Loucy (cell line): ENCODE measurements around the gene AP5Z1.

Experiments used
- H2AFZ ChIP-seq: fragments of 200-600 bp; sonication (generic); 2 replicates; pipeline ENCODE4 v1.6.0; 2016; ENCODE audit warnings: antibody characterized with exemption, mild to moderate bottlenecking, low read length, moderate library complexity
- H3F3A ChIP-seq: fragments of 200-600 bp; 2 replicates; pipeline ENCODE4 v1.6.0; 2016; ENCODE audit warnings: antibody characterized with exemption, low read depth, mild to moderate bottlenecking
- H3K27me3 ChIP-seq: fragments of 200-600 bp; sonication (generic); 2 replicates; pipeline ENCODE4 v1.6.1; 2014; ENCODE audit warnings: low read length, mild to moderate bottlenecking; ENCODE audit not compliant: insufficient read depth, poor library complexity, severe bottlenecking
- H3K36me3 ChIP-seq: fragments of 200-600 bp; sonication (generic); 2 replicates; pipeline ENCODE4 v1.6.1; 2016; ENCODE audit warnings: low read length; ENCODE audit not compliant: insufficient read depth
- H3K4me1 ChIP-seq: fragments of 200-600 bp; sonication (generic); 2 replicates; pipeline ENCODE4 v1.5.1; 2014; ENCODE audit warnings: low read length, mild to moderate bottlenecking; ENCODE audit not compliant: insufficient read depth, poor library complexity, severe bottlenecking
- H3K4me2 ChIP-seq: fragments of 200-600 bp; sonication (generic); 2 replicates; pipeline ENCODE4 v1.6.0; 2014; ENCODE audit warnings: antibody characterized with exemption, low read length, low read depth, mild to moderate bottlenecking; ENCODE audit not compliant: poor library complexity, severe bottlenecking
- H3K4me3 ChIP-seq: fragments of 200-600 bp; sonication (generic); 2 replicates; pipeline ENCODE4 v1.5.1; 2014; ENCODE audit warnings: low read length, mild to moderate bottlenecking, mixed read lengths; ENCODE audit not compliant: poor library complexity, severe bottlenecking
- H3K79me2 ChIP-seq: fragments of 200-600 bp; sonication (generic); 2 replicates; pipeline ENCODE4 v1.6.1; 2014; ENCODE audit warnings: low read length; ENCODE audit not compliant: insufficient read depth
- H3K9ac ChIP-seq: fragments of 200-600 bp; sonication (generic); 2 replicates; pipeline ENCODE4 v1.6.0; 2014; ENCODE audit warnings: mild to moderate bottlenecking, low read depth, low read length, moderate library complexity; ENCODE audit not compliant: poor library complexity, severe bottlenecking
- H3K9me2 ChIP-seq: fragments of 200-600 bp; sonication (generic); replicated peaks from 2 replicates; pipeline ENCODE4 v1.6.1; 2016; ENCODE audit warnings: low read depth, low read length, mixed read lengths
- H3K9me3 ChIP-seq: fragments of 200-600 bp; sonication (generic); 2 replicates; pipeline ENCODE4 v1.6.1; 2014; ENCODE audit warnings: mild to moderate bottlenecking, antibody characterized with exemption, low read length, low read depth; ENCODE audit not compliant: insufficient read depth
- H4K20me1 ChIP-seq: fragments of 200-600 bp; sonication (generic); 2 replicates; pipeline ENCODE4 v1.6.0; 2014; ENCODE audit warnings: antibody characterized with exemption, low read length, mild to moderate bottlenecking; ENCODE audit not compliant: insufficient read depth, poor library complexity, severe bottlenecking
- CTCF ChIP-seq: fragments of 200-600 bp; sonication (generic); conservative IDR thresholded peaks from 2 replicates; pipeline ENCODE4 v1.5.1; 2014; ENCODE audit warnings: mild to moderate bottlenecking, antibody characterized with exemption, low read length
- EZH2phosphoT487 ChIP-seq: fragments of 200-600 bp; IDR thresholded peaks from 2 replicates; pipeline ENCODE4 v1.6.1; 2018; ENCODE audit warnings: antibody characterized with exemption, mild to moderate bottlenecking, moderate library complexity, borderline replicate concordance

AP5Z1 gene

GRCh38 chr7:4759211-4759610, 16.2 kb upstream of the AP5Z1 start:
- Histone ChIP-seq H3K9me3 (no peaks in the 10 kb centered on the region), H3K9ac (no peak overlapping the region), H3K79me2 (no peaks in the 10 kb centered on the region), H4K20me1 (no peaks in the 10 kb centered on the region), H3K4me3 (no peak overlapping the region), H3K4me2 (no peak overlapping the region), H3K9me2 (no peaks in the 10 kb centered on the region), H3K36me3 (peaks cover 90% of the 10 kb centered on the region; the same call in 1 of the 2 replicates), H3F3A (no peaks in the 10 kb centered on the region), H3K27me3 (no peaks in the 10 kb centered on the region), H3K4me1 (no peaks in the 10 kb centered on the region), H2AFZ (no peak overlapping the region)
- no peak for TF ChIP-seq CTCF
- no peak for TF ChIP-seq EZH2phosphoT487

DNA sequence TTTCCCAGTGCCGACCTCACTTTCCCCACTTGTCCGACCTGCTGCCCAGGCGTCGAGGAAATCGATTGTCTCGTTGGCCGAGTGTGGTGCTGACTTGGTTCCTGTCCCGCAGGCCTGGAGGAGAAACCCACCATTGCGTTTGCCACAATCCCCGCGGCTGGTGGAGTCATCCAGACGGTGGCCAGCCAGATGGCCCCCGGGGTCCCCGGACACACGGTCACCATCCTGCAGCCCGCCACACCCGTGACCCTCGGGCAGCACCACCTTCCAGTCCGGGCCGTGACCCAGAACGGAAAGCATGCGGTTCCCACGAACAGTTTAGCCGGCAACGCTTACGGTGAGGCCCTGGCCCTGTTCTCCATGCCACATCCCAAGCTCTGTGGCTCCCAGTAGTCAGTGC, 14.5 kb upstream of the AP5Z1 start:
- no peaks in the 10 kb centered on the region for H3K4me1 ChIP-seq
- no peaks in the 10 kb centered on the region for H3K27me3 ChIP-seq
- H3K79me2 ChIP-seq = no peaks in the 10 kb centered on the region
- no peak overlapping the region for H2AFZ ChIP-seq
- H3F3A ChIP-seq = no peaks in the 10 kb centered on the region
- no peaks in the 10 kb centered on the region for H4K20me1 ChIP-seq
- H3K4me2 ChIP-seq = no peak overlapping the region
- H3K36me3 ChIP-seq = peaks cover 72% of the 10 kb centered on the region; the same call in 1 of the 2 replicates
- no peak overlapping the region for H3K9ac ChIP-seq
- no peaks in the 10 kb centered on the region for H3K9me3 ChIP-seq
- H3K4me3 ChIP-seq = no peak overlapping the region
- no peak for TF ChIP-seq EZH2phosphoT487
- no peak for TF ChIP-seq CTCF
- no peaks in the 10 kb centered on the region for H3K9me2 ChIP-seq

DNA sequence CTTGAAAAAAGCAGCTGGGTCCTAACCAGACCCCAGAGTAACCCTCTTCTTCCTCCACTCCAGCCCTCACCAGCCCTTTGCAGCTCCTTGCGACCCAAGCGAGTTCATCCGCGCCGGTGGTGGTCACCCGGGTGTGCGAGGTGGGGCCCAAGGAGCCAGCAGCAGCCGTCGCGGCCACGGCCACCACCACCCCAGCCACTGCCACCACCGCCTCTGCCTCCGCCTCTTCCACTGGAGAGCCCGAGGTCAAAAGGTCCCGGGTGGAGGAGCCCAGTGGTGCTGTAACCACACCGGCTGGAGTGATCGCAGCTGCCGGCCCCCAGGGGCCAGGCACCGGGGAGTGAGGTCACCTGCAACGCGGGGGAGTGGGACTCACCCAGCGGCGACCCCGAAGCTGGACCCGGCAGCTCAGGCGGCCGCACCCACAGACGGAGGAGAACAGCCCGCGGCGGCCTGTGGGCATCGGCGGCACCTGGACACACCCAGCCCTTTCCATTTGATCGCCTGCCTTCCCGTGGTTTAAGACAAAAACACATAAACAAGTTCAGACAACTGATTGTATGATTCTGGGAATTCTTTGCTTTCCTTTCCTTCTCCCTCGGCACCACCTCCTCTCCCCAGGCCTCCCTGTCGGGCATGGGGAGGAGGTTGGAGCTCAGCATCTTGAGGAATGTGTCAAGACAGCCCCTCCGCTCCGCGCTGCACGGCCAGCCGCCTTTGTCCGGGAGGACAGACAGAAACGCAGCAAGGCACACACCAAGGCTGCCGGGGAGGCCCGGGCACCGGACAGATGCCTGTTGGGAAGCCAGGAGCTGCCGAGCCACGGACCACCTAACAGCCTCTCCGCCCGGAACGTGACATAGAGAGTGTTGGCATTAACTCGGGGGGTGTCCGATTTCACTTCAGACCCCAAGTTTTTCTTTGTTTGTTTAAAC, 13.0 kb upstream of the AP5Z1 start:
- no peak overlapping the region for H3K4me2 ChIP-seq
- no peak overlapping the region for H2AFZ ChIP-seq
- H3K9ac ChIP-seq = no peak overlapping the region
- no peaks in the 10 kb centered on the region for H3K4me1 ChIP-seq
- H3K79me2 ChIP-seq = no peaks in the 10 kb centered on the region
- no peaks in the 10 kb centered on the region for H3F3A ChIP-seq
- no peaks in the 10 kb centered on the region for H3K27me3 ChIP-seq
- H4K20me1 ChIP-seq = no peaks in the 10 kb centered on the region
- TF ChIP-seq CTCF (no peak), EZH2phosphoT487 (no peak)
- H3K9me3 ChIP-seq = no peaks in the 10 kb centered on the region
- H3K9me2 ChIP-seq = no peaks in the 10 kb centered on the region
- H3K36me3 ChIP-seq = peaks cover 60% of the 10 kb centered on the region; the same call in 1 of the 2 replicates
- H3K4me3 ChIP-seq = no peak overlapping the region
